ENCODE data around the gene MPHOSPH9.
A peak's percentile ranks its signal among the peaks of the same experiment; 100 is the strongest.

The MPHOSPH9 gene

GRCh38 chr12:123140676-123141614 is 92.0 kb downstream of the MPHOSPH9 start:
- DNase-seq (ENCODE audit: low spot score), result no peak
- Histone ChIP-seq H3K4me3 (peak overlapping the region; percentile 3), H3K27ac (peak overlapping the region; percentile 70)
- TF ChIP-seq CTCF (IDR thresholded peaks at IDR 0.05), result no peak

GRCh38 chr12:123139926-123140675 is 92.8 kb downstream of the MPHOSPH9 start:
- TF ChIP-seq CTCF (IDR thresholded peaks at IDR 0.05), result no peak
- peak overlapping the region; percentile 52 to 70 for H3K27ac ChIP-seq
- no peak overlapping the region for H3K4me3 ChIP-seq
- DNase-seq (ENCODE audit: low spot score), result peak; percentile 26

GRCh38 chr12:123135688-123136087 is 97.3 kb downstream of the MPHOSPH9 start:
- Histone ChIP-seq H3K27ac (no peak overlapping the region), H3K4me3 (no peak overlapping the region)
- DNase-seq (ENCODE audit: low spot score), result no peak
- TF ChIP-seq CTCF (IDR thresholded peaks at IDR 0.05), result no peak

GRCh38 chr12:123134826-123135225 is 98.1 kb downstream of the MPHOSPH9 start:
- H3K27ac ChIP-seq, result no peak overlapping the region
- no peak for DNase-seq (ENCODE audit: low spot score)
- TF ChIP-seq CTCF (IDR thresholded peaks at IDR 0.05), result no peak
- no peak overlapping the region for H3K4me3 ChIP-seq

GRCh38 chr12:123134271-123134671 is 98.7 kb downstream of the MPHOSPH9 start:
- no peak for DNase-seq (ENCODE audit: low spot score)
- Histone ChIP-seq H3K4me3 (no peak overlapping the region), H3K27ac (no peak overlapping the region)
- no peak for TF ChIP-seq CTCF (IDR thresholded peaks at IDR 0.05)

- TF ChIP-seq CTCF (IDR thresholded peaks at IDR 0.05), result no peak
- Histone ChIP-seq H3K27ac (no peak overlapping the region), H3K4me3 (no peak overlapping the region)
- no peak for DNase-seq (ENCODE audit: low spot score)
These were observed 99.2 kb downstream of the MPHOSPH9 start for GRCh38 chr12:123133701-123134100.

Data from coronary artery (tissue), 2 donors.